K562 (cell line): Measurements from ENCODE around the gene THADA. TPM values are rescaled to one million over a fixed set of nuclear protein-coding genes. Genes with fewer than 3 reads are reported as not detected.

Experiments
- ATF6 ChIP-seq: sonication (generic); formaldehyde crosslinking; IDR thresholded peaks from 2 replicates; pipeline ENCODE4 v1.4.0; 2020; ENCODE audit warnings: mild to moderate bottlenecking, missing genetic modification reagents
- ATF7 ChIP-seq: fragments of 450-650 bp; IDR thresholded peaks from 2 replicates; pipeline ENCODE4 v1.7.1; 2014; ENCODE audit warnings: mild to moderate bottlenecking, moderate library complexity
- CLOCK ChIP-seq: fragments of 250-450 bp; sonication (Bioruptor Pico); IDR thresholded peaks from 2 replicates; pipeline ENCODE4 v1.4.0; 2020; ENCODE audit warnings: mild to moderate bottlenecking, moderate library complexity, borderline replicate concordance
- JUNB ChIP-seq: fragments of 450-650 bp; formaldehyde crosslinking; conservative IDR thresholded peaks from 2 replicates; pipeline ENCODE4 v1.4.0; 2020; ENCODE audit warnings: mild to moderate bottlenecking
- KDM2B ChIP-seq: fragments of 250-450 bp; sonication (Bioruptor Pico); IDR thresholded peaks from 2 replicates; pipeline ENCODE4 v1.8.0; 2021; ENCODE audit warnings: mild to moderate bottlenecking, moderate library complexity
- MLX ChIP-seq, 2 experiments: fragments of 450-650 bp in 1 of 2; sonication (generic) in 1 of 2; formaldehyde crosslinking; conservative IDR thresholded peaks; 2 replicates each; pipeline versions ENCODE4 v1.4.0 to v1.8.1; 2020 to 2022; ENCODE audit warnings: mild to moderate bottlenecking in 1 of 2, missing genetic modification reagents in 1 of 2
- POLR2A ChIP-seq: fragments of 450-650 bp; conservative IDR thresholded peaks from 2 replicates; pipeline ENCODE4 v1.6.1; 2016
- TRIM28 ChIP-seq: fragments of 450-650 bp; IDR thresholded peaks from 2 replicates; pipeline ENCODE4 v1.6.1; 2017
- ZKSCAN8 ChIP-seq: fragments of 200-800 bp; sonication (Bioruptor generic); IDR thresholded peaks from 2 replicates; pipeline ENCODE4 v1.6.1; 2016; ENCODE audit warnings: missing genetic modification characterization, missing compliant biosample characterization
- ZNF165 ChIP-seq: fragments of 250-450 bp; sonication (Bioruptor Pico); IDR thresholded peaks from 2 replicates; pipeline ENCODE4 v1.4.0; 2020; ENCODE audit warnings: borderline replicate concordance
- ZNF282 ChIP-seq: sonication (generic); formaldehyde crosslinking; IDR thresholded peaks from 2 replicates; pipeline ENCODE4 v1.8.1; 2023; ENCODE audit warnings: missing genetic modification reagents
- ZNF3 ChIP-seq: fragments of 250-450 bp; sonication (Bioruptor Pico); IDR thresholded peaks from 2 replicates; pipeline ENCODE4 v1.5.0; 2021; ENCODE audit warnings: mild to moderate bottlenecking, moderate library complexity
- ZNF316 ChIP-seq: fragments of 450-650 bp; IDR thresholded peaks from 2 replicates; pipeline ENCODE4 v1.6.1; 2016
- ZNF347 ChIP-seq: fragments of 450-650 bp; formaldehyde crosslinking; IDR thresholded peaks from 2 replicates; pipeline ENCODE4 v1.4.0; 2020; ENCODE audit warnings: low read depth, mild to moderate bottlenecking, moderate library complexity
- ZNF76 ChIP-seq: fragments of 250-450 bp; sonication (Bioruptor Pico); IDR thresholded peaks from 2 replicates; pipeline ENCODE4 v1.4.0; 2020; ENCODE audit warnings: mild to moderate bottlenecking, moderate library complexity, borderline replicate concordance
- polyA plus RNA-seq, 8 experiments: library from polyadenylated mRNA; depleted of rRNA in 4 of 8; stranded (reverse) in 5 of 8; unstranded in 3 of 8; fragments of >200 nt; fragmentation: Nextera tagmentation in 2 of 8; fragmentation: Illumina TruSeq in 1 of 8; extraction: Ambion mirVana in 2 of 8; extraction: Trizol in 1 of 8; gene quantifications; 2 replicates each; pipeline versions ENCODE4 v1.2.1 to v1.2.3, GENCODE V29; 2011 to 2014; ENCODE audit warnings: inconsistent platforms in 1 of 8, missing spikeins in 1 of 8
- total RNA-seq, 7 experiments: library from RNA; depleted of rRNA in 6 of 7; stranded (reverse); fragments of >200 nt in 6 of 7; fragmentation: Illumina TruSeq in 2 of 7; extraction: Trizol in 2 of 7; gene quantifications; 2 replicates each; pipeline versions ENCODE4 v1.2.1 to v1.2.3, GENCODE V29; 2011 to 2021; ENCODE audit warnings: low replicate concordance in 1 of 7
- TF ChIP-seq, protein P1 (sequence below): fragments of 450-650 bp; formaldehyde crosslinking; conservative IDR thresholded peaks from 2 replicates; pipeline ENCODE4 v1.4.0; 2022; ENCODE audit warnings: mild to moderate bottlenecking, missing genetic modification characterization
- TF ChIP-seq, protein P2 (sequence below), 3 experiments: fragments of 200-800 bp in 1 of 3; fragments of 250-450 bp in 1 of 3; fragments of 450-650 bp in 1 of 3; sonication (Bioruptor Pico) in 1 of 3; sonication (Bioruptor generic) in 1 of 3; formaldehyde crosslinking in 1 of 3; IDR thresholded peaks; 2 replicates each; pipeline versions ENCODE4 v1.6.1 to v1.8.0; 2016 to 2022; ENCODE audit warnings: mild to moderate bottlenecking in 2 of 3, missing genetic modification characterization in 2 of 3, missing compliant biosample characterization in 1 of 3, moderate library complexity in 1 of 3

Gene THADA
- total and polyA plus RNA-seq, 9 of the 15 experiments (the other 6 are each of a cell fraction or from before 2014, with no cell fraction given): 17.8 to 34.7 (median 31.9) TPM

GRCh38 chr2:43219383-43220228 is 376.2 kb downstream of the THADA start (continued):
- TF ChIP-seq TRIM28 (no peak), MLX (CRISPR knock-in tag; conservative IDR thresholded peaks at IDR 0.05) (0 out of 4 replicates have a peak, but pooled peaks of 1 of the 2 experiments have one; percentile 20), ATF6 (0 out of 2 replicates have a peak, but pooled peaks have one; percentile 49), CLOCK (no peak), POLR2A (peak; percentile 86), ZNF76 (no peak), ATF7 (peak; percentile 45; the same call in 1 of the 2 replicates), ZNF3 (no peak), ZNF316 (no peak), KDM2B (CRISPR knock-in tag) (no peak), ZNF165 (CRISPR knock-in tag) (no peak), JUNB (CRISPR knock-in tag) (no peak), ZKSCAN8 (CRISPR knock-in tag) (0 out of 2 replicates have a peak, but pooled peaks have one; percentile 47), ZNF347 (CRISPR knock-in tag) (no peak), ZNF282 (CRISPR knock-in tag) (no peak)
- TF ChIP-seq, protein P1, sequence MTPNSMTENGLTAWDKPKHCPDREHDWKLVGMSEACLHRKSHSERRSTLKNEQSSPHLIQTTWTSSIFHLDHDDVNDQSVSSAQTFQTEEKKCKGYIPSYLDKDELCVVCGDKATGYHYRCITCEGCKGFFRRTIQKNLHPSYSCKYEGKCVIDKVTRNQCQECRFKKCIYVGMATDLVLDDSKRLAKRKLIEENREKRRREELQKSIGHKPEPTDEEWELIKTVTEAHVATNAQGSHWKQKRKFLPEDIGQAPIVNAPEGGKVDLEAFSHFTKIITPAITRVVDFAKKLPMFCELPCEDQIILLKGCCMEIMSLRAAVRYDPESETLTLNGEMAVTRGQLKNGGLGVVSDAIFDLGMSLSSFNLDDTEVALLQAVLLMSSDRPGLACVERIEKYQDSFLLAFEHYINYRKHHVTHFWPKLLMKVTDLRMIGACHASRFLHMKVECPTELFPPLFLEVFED (CRISPR knock-in tag): no peak
- TF ChIP-seq, protein P2, sequence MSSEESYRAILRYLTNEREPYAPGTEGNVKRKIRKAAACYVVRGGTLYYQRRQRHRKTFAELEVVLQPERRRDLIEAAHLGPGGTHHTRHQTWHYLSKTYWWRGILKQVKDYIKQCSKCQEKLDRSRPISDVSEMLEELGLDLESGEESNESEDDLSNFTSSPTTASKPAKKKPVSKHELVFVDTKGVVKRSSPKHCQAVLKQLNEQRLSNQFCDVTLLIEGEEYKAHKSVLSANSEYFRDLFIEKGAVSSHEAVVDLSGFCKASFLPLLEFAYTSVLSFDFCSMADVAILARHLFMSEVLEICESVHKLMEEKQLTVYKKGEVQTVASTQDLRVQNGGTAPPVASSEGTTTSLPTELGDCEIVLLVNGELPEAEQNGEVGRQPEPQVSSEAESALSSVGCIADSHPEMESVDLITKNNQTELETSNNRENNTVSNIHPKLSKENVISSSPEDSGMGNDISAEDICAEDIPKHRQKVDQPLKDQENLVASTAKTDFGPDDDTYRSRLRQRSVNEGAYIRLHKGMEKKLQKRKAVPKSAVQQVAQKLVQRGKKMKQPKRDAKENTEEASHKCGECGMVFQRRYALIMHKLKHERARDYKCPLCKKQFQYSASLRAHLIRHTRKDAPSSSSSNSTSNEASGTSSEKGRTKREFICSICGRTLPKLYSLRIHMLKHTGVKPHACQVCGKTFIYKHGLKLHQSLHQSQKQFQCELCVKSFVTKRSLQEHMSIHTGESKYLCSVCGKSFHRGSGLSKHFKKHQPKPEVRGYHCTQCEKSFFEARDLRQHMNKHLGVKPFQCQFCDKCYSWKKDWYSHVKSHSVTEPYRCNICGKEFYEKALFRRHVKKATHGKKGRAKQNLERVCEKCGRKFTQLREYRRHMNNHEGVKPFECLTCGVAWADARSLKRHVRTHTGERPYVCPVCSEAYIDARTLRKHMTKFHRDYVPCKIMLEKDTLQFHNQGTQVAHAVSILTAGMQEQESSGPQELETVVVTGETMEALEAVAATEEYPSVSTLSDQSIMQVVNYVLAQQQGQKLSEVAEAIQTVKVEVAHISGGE (CRISPR knock-in tag; IDR thresholded peaks at IDR 0.05): peak in 2 of 3 experiments; percentile 37 to 89; a peak in 3 of 6 replicates
